Measurements from ENCODE around the gene RPS6KA6. TPM values are rescaled to one million over a fixed set of nuclear protein-coding genes. Genes with fewer than 3 reads are reported as not detected.

Gene RPS6KA6
- total RNA-seq, 1 experiment from 2014 or later, result 4.0 TPM

Small RNA genes lying within 50 kb of the gene (small RNA-seq; reads per million reads assigned to genes)
- 0 reads per million in 2 experiments for gene MIR548I4
